C1 segment of cervical spinal cord (tissue), 14 donors: ENCODE results near the gene GDPD5.
A peak's percentile ranks its signal among the peaks of the same experiment; 100 is the strongest.

Experiments
- DNase-seq, 14 donors: peaks; one replicate each; lab custom pipeline; 2025; lab: John Stamatoyannopoulos, UW

GDPD5 gene

DNA sequence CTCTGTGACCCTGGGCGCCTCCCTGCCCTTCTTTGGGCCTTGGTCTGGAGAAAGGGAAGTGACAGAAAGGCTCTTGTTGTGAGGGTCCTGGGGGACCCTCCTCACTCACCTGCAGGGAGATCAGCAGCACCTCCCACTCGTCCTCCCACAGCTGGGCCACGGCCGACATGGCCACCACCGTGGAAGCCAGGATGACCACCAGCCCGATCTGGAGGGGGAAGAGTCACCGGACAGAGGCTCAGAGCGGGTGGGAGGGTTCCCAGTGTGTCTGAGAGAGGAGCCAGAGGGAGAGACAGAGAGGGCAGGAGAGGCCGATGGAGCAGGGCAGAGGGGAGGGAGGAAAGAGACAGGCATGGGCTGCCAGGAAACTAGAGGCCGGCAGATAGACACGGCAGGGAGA, 76.0 kb downstream of the GDPD5 start:
- DNase-seq, result no peak

DNA sequence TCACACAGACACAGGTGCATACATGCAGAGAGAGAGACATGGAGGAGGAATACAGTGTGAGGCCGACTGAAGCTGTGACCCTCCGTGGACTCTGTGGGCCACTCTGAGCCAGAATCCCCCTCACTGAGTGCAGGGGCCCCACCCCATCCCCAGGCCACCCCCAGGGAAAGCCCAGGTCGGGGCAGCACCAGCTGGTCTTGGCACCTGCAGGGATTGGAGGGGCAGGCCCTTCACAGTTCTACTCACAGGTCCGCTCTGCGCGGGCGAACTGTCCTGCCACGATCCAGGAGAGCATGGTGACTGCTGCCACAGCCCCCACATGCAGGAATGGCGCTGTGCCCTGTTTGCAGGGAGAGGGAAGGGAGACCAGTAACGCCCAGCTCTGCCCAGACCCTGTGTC, 76.5 kb downstream of the GDPD5 start:
- no peak for DNase-seq

DNA sequence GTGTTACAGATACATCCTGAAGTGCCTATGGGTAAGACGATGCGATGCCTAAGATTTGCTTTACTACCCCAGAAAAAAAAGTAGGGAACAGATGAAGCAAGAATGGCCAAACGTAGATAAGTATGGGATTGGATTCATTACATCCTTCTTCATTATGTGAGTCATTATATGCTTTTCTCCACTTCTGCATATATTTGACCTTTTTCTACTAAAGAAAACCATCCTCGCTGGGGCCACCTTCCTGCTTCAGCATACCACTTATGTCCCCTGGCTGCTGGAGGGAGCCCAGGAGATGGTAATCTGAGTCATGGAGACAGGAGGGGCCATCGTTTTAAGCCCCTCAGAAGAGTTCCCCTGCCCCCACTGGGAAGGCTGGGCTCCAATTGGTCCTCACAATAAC, 78.3 kb downstream of the GDPD5 start:
- DNase-seq, result no peak

DNA sequence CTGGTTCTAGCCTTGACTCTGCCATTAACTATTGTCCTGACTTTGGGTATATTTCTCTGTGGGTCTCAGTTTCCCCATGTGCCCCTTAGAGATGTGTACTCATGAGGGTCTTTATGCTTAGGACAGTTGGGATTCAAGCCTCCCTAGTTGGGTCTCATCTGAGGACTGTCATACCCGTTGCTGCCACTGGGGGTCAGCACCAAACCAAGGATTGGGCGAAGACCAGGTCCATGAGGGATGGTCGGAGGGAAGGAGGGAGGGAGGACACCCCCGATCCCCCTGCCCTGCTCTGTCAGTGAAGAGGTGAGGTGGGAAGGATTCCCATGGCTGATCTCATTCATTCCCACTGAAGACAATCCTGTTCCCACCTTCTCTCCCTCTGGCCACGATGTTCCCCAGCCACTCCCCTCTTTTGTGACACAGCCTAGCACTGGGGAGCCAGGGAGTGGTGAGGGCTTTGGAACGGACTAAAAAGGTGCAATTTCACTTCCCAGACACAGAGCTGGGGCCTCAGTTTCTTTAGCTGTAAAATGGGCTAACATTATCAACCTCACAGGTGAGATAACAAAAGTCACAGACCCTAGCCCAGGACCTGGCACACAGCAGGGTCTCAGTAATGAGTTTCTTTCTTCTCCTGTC, 80.3 kb downstream of the GDPD5 start:
- peak in 11 of 14 donors; percentile 13 to 61 (median 34) for DNase-seq

DNA sequence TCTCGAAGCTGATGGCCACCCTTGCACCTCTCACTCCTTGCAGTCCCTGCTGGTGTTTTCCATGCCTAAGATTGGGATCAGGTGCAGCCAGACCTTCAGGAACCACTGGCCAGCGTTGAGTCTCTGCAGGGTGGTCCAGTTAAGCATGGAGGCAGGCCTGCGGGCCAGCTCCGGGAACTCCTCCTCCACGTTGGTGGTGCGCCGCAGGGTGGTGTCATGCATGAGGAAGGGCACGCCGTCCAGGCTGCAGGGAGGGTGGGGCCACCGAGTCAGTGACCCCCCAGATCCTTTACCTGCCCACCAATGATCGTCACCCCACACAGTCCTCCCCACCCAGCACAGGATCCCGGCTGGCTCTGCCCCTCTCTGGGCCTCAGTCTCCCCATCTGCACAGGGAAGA, 82.7 kb downstream of the GDPD5 start:
- DNase-seq, result no peak

DNA sequence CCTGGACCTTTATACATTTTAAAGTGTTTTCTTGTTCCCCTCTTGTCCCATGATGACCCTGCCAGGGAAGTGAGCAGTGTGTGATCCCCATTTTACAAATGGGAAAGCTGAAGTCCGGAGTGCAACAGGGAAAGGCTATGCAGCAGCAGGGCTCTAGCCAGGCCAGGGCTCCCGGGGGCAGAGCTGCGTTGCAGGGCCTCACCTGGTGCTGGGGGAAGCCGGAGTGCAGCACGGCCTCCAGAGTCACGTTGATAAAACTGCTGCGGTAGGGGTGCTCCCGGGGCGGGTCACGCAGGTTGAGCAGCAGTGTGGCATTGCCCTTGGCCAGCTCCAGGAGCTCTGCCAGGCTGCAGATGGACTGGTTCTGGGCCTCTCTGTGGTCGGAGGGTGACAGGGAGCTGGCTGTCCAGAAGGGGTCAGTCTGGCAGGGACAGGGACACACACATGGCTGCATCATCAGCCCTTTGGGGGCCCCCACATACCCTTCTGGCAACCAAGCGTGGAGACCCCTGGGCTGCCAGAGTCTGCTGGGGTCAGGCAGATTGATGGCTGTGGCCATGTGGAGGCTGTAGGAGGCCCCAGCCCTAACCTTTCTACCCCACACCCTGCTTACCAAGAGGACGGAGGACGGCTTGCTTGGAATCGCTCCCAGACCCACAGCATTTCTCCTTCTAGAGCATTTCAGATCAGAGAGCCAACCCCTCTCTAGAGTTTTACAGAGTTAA, 83.4 kb downstream of the GDPD5 start:
- DNase-seq, result no peak

DNA sequence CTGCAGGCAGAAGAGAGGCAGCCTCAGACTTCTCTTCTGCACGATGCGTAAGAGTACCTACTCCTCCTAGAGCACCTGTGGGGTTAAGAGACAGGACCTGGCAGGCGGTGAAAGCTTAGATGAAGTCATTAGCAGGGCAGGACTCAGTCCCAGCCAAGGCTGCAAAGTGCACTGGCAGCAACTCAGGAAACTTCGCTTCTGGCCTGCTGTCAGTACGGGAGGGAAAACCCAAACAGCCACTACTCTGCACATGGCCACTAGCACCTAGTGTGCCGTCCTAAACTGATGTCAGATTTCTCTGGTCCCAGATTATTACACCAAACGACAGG, 84.0 kb downstream of the GDPD5 start:
- DNase-seq, result no peak

DNA sequence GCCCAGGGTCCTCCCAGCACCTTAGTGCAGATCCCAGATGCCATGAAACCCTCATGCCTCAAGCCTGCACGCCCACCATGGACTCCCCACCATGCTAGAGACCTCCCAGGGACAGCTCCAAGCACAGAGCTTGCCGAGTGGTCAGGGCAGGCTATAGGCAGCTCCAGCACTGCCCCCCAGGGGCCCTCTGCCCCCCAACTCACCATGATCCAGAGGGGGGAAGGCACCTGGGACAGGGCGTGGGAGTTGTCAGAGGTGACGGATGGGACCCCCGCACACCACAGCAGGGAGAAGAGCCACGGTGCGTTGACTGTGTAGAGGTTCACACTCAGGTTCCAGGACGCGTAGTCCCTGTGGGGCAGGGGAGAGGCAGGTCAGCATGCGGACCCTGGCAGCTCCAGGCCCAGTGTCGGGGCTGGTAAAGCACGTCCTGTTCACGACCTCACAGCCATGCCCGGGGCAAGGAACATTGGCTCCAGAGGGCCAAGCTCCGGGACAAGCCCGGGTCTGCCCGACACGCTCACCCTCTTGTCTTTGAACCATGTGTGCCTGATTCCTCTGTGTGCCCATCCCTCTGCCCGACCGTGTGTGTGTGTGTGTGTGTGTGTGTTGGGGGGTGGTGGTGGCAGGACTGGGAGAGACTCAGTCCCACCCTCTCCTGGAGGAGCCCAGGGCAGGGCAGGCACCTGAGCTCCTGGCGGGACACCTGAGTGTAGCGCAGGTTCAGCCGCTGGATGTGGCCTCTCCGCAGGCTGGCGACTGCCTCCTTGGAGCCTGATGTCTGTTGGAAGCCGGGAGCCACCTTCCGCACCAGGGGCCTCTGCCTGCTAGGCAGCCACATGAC, 84.6 kb downstream of the GDPD5 start:
- no peak for DNase-seq

DNA sequence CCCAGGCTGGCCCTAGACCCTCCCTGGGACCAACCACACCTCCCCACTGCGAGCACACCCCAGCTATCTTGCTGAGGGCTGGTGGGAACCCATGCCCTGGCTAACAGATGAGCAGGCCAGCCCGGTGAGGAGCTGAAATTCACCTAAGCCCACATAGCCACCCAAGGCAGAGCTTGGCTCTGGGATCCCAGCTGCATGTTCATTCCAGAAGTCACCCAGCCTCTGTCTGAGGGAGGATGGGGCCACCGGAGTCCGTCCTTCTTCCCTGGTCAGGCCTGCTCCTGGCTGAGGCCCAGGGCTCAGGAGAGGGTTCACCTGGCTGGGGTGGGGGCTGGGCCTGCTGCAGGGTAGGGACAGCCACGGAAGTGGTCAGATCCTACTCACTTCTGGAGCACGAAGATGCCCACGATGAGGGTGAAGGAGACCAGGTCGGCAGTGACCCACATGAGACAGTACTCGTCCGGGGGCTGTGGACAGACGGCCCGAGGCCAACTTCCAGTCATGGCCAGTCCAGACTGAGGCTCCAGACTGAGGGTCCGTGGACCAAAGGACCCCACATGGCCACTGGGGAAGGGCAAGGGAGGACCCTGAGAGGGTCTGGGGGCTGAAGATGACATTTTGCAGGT, 86.1 kb downstream of the GDPD5 start:
- DNase-seq, result no peak

DNA sequence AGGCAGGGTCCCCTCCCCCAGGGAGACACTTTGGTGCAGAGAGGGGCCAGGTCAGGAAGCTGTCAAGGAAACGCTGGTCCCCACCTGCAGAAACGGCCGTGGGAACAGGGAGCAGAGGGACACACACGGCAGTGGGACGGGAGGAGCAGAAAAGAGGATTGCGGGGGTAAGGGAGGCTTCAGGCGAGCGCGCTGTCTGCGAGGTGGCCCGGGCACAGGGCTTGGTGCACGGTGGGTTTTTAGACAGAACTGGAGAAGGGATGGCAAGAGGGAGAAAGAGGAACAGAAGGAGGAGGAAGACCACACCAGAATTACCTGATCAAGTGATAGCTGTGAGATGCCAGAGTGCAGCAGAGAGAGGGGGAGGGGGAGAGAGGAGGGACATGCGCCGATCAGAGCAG, 86.7 kb downstream of the GDPD5 start:
- no peak for DNase-seq

DNA sequence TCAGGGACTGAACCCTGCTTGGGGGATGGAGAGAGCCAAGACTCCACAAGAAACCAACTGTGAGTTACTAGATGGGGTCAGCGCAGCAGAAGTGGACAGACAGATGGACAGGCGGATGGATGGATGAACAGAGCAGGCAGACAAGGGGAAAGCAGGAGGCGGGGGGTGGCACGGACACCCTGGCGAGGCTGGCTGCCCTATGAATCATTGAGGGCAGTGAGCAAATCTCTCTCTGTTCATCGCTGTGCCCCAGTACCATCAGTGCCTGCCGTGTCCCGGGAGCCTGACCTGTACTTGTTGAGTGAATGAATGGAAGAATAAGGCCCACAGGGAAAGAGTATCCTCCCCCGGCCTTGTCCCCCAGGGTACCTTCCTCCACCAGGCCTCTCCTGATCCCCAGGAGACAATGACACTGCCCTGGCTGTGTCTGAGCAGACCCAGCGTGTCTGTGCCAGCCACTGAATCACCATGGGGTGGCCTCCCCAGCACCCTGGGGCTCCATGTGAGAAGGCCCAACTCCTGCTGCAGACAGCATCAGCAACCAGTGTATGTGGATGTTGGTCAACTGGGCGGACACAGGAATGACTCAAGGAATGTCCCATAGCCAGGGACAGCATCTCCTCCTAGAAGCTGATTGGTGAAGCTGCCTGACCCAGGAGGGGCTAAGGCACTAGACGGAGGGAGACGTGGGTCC, 87.6 kb downstream of the GDPD5 start:
- DNase-seq, result no peak

DNA sequence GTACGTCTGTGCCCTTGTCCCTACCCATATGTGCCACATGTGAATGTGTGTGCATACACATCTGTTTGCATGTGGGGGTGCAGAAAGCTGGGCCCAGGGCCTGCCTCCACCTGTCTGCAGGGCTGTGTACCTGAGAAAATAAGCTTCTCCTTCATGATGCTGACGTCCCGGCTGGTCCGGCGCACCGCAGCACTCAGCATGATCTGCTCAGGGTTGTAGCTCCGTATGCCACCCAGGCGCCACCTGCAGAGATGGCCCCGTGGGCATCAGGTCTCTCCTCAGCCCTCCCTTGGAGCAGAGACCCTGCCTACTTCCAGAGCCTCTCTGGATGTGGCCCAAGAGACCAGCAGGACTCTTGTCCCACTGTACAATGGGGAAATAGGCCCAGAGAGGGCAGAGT, 88.9 kb downstream of the GDPD5 start:
- no peak for DNase-seq

DNA sequence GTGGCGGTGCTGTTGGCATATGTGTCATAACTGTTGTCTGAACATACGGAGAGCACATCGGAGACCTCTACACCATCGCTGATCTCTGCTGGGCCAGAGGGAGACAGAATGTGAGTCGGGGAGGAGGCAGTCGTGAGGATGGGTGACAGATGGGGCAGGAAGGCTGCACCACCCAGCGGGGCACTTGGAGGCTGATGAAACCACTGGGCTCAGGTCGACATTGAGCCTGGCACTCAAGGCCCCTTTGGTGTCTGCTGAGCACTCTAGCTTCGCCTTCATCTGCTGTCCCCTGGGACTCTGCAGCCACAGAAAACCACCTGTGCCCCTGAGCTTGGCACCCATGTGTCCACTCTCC, 90.2 kb downstream of the GDPD5 start:
- no peak for DNase-seq

DNA sequence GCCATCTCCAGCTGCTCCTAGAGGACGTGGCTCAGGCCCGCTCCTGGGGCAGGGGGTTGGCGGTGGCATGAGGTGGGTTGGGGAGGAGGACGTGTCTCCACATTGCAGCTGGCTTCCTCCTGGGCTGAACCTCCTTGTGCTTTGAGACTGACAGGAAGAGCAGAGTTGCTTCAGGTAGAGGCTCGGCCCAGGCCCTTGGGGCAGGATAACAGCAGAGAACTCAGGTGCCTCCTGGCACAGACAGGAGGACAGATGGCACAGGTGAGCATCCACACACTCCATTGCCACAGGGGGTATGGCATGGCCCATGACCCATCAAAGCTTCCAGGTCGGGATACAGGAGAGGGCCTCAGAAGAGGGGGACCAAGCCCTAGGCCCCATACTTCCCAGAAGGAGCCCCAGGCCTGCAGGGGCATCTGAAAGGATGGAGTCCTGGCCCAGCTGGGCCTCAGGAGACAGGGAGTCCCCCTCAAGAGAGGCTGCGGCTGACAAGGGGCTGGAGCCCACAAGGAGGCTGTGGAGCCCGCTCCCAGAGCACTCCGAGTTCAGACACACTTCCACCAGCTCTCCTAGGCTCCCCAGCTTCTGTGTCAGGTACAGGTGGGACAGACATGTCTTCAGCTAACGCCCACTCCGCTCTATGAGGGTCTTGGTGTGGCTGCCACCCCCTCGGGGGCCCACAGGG, 90.7 kb downstream of the GDPD5 start:
- no peak for DNase-seq

DNA sequence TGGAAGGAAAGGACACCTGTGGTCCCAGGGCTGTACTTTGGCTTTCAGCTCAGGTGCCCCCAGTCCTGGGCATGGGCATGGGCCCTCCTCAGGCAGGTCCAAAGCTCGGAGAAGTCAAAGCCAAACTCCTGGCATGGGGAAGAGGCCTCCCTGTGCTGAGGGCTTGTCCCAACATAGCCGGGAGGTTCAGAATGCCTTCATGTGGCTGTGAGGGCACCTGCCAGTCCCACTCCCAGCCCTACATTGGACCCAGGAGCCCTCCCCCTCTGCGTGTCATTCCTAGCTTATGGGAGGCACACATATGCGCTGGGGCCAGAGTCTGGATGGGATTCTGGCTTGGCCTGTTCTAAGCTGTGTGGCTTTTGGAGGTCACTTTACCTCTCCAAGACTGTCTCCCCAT, 91.7 kb downstream of the GDPD5 start:
- no peak for DNase-seq

DNA sequence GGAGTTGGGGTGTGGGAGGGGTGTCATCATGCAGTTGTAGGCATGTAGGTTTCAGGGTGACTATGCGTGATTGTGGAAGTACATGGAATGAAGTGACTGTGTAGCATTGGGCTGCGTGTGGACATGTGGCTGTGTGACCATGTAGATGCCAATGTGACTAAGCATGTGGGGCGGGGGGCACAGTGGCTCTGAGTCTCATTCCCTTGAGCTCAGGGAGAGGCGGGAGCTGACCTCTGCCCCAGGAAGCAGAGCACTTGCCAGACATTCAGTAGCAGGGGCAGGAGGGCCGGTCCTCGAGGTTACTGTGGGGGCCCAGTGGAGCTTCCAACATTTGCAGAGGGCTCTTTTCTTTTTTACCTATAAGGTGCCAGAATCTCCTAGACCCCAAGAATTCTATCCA, 92.3 kb downstream of the GDPD5 start:
- DNase-seq, result no peak

DNA sequence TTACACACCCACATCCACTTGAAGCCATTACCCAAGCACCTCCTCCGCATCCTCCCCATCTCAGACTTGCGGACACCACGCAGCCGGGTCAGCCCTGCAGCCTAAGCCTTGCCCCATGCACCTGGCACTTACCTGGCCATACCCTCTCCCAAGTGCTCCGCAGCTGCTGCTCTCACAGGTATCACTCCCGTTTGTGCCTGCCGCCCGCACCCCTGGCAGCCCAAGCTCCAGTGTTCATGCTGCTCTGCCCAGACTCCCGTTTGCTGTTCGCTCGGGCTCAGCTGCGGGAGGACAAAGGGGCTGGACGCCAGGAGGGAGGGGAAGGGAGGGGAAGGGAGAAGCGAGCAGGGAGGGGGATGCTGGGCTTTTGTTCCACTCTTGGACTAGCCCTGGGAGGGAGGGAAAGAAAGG, 92.8 kb downstream of the GDPD5 start, which contains the start of gene KLHL35:
KLHL35 (minus strand) TSS at position 293 of the 411 bp plus-strand sequence. CDS start 2,574 bp downstream, outside the sequence.
- peak in 6 of 14 donors; percentile 8 to 28 (median 18) for DNase-seq

DNA sequence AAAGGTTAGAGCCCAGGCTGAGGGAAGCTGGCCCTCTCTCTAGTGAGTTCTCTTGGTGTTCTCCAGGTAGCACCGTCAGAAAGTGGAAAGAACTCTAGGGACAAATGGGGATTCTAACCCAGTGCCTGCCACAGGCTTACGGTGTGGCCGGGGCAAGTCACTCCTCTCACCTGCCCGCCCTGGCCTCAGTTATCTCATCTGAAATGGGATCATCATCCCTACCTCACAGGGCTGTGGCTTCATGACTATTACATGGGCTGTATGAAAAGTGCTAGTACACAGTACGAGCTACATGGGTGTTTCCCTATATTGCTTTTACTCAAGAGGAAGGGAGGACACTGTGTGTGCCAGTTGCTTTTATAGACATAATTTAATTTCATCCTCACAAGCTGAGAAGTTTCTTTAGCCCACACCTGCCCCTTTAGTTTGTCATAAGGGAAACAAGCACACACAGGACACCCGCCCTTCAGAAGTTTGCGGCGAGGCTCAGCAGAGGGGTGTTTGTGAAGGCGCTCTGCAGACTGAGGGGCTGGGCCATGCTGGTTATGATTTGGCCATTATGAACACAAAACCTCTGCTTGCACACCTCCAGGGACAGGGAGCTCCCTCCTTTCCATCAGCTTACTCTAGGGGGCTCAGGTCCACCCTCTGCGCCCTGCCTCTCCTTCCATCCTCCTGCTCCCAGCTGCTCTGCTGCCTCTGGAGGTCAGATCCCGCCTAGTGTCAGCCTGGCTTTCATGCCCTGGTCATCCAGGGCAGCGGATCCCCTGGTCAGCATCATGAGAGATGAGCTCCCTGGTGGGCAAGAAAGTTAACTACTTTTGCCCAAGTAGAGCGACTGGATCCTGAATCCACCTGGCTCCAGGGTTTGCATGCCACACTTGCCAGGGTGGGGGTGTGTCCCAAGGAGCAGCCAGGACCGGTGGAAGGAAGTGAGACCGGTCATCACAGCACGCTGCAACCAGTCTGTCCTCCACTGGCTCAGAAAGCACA, 93.9 kb downstream of the GDPD5 start:
- DNase-seq, result no peak

DNA sequence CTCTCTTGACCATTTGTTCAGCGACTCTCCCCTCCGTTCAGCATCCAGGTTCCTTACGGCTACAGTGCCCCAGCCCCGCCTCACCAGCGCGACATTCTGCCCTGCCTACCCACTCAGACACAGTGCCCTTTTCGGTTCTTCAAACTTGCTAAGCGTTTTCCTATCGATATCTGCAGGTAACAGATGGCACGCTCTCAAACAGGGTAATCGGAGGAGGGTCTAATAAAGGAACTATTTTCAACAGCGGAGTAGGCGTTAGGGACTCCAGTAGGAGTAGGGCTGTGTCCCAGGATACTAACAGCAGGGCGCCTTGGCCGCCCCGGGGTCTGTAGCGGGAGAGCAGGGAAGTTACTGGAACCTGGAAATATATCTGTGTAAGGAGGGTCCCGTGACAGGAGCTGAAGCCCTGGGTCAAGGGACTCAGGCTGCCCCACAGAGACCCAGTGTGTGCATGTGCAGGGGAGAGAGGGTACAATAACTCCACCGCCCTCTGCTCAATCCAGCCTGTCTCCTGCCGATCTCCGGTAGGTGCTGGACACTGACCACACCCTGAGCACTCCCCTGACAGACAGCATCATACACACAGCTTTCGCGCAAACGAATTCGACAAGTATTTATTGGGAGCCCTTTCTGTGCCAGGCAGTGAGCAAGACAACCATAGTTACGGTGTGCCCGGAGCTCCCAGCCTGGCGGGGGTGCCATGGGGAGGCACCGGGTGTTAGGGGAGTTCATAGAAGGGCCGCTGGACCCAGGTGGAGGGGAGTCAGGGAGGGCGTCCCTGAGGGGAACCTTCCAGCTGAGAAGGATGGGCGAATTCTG, 94.8 kb downstream of the GDPD5 start:
- DNase-seq, result no peak
